ENCODE data around the gene PDZK1.
"Not testable (repeated sequence)": the region's sequence is repeated elsewhere in the genome, so short reads cannot be mapped to it uniquely, and the experiment has no call there.

The PDZK1 gene

GRCh38 chr1:145670995-145671745 is 36.0 kb downstream of the PDZK1 start:
- not testable (repeated sequence) for FAIRE-seq; DNase-seq (ENCODE audit: extremely low spot score, insufficient read length, low read depth)

- not testable (repeated sequence) for DNase-seq (ENCODE audit: extremely low spot score, insufficient read length, low read depth); FAIRE-seq
Observed at GRCh38 chr1:145665015-145665414, 42.2 kb downstream of the PDZK1 start.

- not testable (repeated sequence) for DNase-seq (ENCODE audit: extremely low spot score, insufficient read length, low read depth); FAIRE-seq
Observed at GRCh38 chr1:145662502-145662901, 44.7 kb downstream of the PDZK1 start.

GRCh38 chr1:145656245-145656943 is 50.8 kb downstream of the PDZK1 start:
- DNase-seq (ENCODE audit: extremely low spot score, insufficient read length, low read depth); FAIRE-seq: not testable (repeated sequence)

- DNase-seq (ENCODE audit: extremely low spot score, insufficient read length, low read depth); FAIRE-seq: not testable (repeated sequence)
Observed at GRCh38 chr1:145643990-145644389, 63.2 kb downstream of the PDZK1 start.

GRCh38 chr1:145641886-145642285 is 65.3 kb downstream of the PDZK1 start:
- DNase-seq (ENCODE audit: extremely low spot score, insufficient read length, low read depth); FAIRE-seq: not testable (repeated sequence)

- FAIRE-seq; DNase-seq (ENCODE audit: extremely low spot score, insufficient read length, low read depth): not testable (repeated sequence)
Observed at GRCh38 chr1:145636237-145636636, 70.9 kb downstream of the PDZK1 start.

GRCh38 chr1:145622177-145622576 is 85.0 kb downstream of the PDZK1 start:
- FAIRE-seq = peak; percentile 50
- DNase-seq (ENCODE audit: extremely low spot score, insufficient read length, low read depth) = not testable (repeated sequence)

Measured in GM18507 (cell line).